Calu3 (cell line): ENCODE data around the gene UNC80. TPM values are rescaled to one million over a fixed set of nuclear protein-coding genes. Genes with fewer than 3 reads are reported as not detected.

Experiments used
- BruUV-seq: library from RNA; stranded (reverse); fragments of 400-500 nt; replicated peaks from 2 replicates; lab custom pipeline; 2021; lab: Mats Ljungman, UMichigan
- CTCF ChIA-PET: fragments of 300-600 bp; sonication (Branson Sonifier 250); formaldehyde crosslinking; loops from one replicate; lab custom pipeline; 2022; ENCODE audit warnings: antibody characterized with exemption; lab: Charles Lee
- DNase-seq: peaks from one replicate; pipeline ENCODE4 v3.0.0; 2022
- H3K27ac Mint-ChIP-seq: one replicate; pipeline ENCODE4 v1.8.0; 2022; ENCODE audit warnings: mixed read lengths; ENCODE audit not compliant: unreplicated experiment
- H3K27me3 Mint-ChIP-seq: one replicate; pipeline ENCODE4 v1.8.0; 2022; ENCODE audit warnings: mixed read lengths; ENCODE audit not compliant: unreplicated experiment
- H3K36me3 Mint-ChIP-seq: one replicate; pipeline ENCODE4 v1.8.0; 2022; ENCODE audit warnings: mild to moderate bottlenecking, moderate library complexity, mixed read lengths; ENCODE audit not compliant: insufficient read depth, unreplicated experiment
- H3K4me1 Mint-ChIP-seq: one replicate; pipeline ENCODE4 v1.8.0; 2022; ENCODE audit warnings: mild to moderate bottlenecking, low read depth, mixed read lengths; ENCODE audit not compliant: unreplicated experiment
- H3K4me3 Mint-ChIP-seq: one replicate; pipeline ENCODE4 v1.8.0; 2022; ENCODE audit warnings: mild to moderate bottlenecking, low read depth, moderate library complexity, mixed read lengths; ENCODE audit not compliant: unreplicated experiment
- H3K9me3 Mint-ChIP-seq: one replicate; pipeline ENCODE4 v1.8.0; 2022; ENCODE audit warnings: low read depth, mixed read lengths; ENCODE audit not compliant: unreplicated experiment
- CTCF ChIP-seq: fragments of 200-600 bp; IDR thresholded peaks from one replicate; pipeline ENCODE4 v1.8.0; 2022; ENCODE audit warnings: antibody characterized with exemption; ENCODE audit not compliant: unreplicated experiment
- intact Hi-C: fragments of 100-400 bp; cut with micrococcal nuclease; formaldehyde crosslinking; loops from one replicate; pipeline ENCODE4 v1.10.0; 2022; ENCODE audit not compliant: unreplicated experiment
- total RNA-seq: library from RNA; stranded (reverse); gene quantifications from 2 replicates; pipeline ENCODE4 v1.2.3, GENCODE V29; 2022

The UNC80 gene
- total RNA-seq, 1 experiment from 2014 or later: not detected

GRCh38 chr2:209901172-209901571 lies 129.5 kb downstream of the UNC80 start:
- no peaks in the 10 kb centered on the region for H3K27me3 Mint-ChIP-seq
- no peaks in the 10 kb centered on the region for H3K9me3 Mint-ChIP-seq
- intact Hi-C loops: no loop called here
- DNase-seq: no peak
- TF ChIP-seq CTCF: no peak
- H3K4me1 Mint-ChIP-seq: no peaks in the 10 kb centered on the region
- no peak overlapping the region for H3K27ac Mint-ChIP-seq
- no peak overlapping the region for H3K4me3 Mint-ChIP-seq
- BruUV-seq: no TSS peak
- no peaks in the 10 kb centered on the region for H3K36me3 Mint-ChIP-seq
- CTCF ChIA-PET: interaction anchor here (0.6 kb wide), 1 partner anchor 20 kb away, joined by 3 read pairs; no protein-coding TSS in a partner anchor

GRCh38 chr2:209905691-209906090 lies 134.1 kb downstream of the UNC80 start:
- no TSS peak for BruUV-seq
- Mint-ChIP-seq H3K36me3 (no peaks in the 10 kb centered on the region), H3K27ac (no peak overlapping the region), H3K4me1 (no peaks in the 10 kb centered on the region), H3K9me3 (no peaks in the 10 kb centered on the region), H3K4me3 (no peak overlapping the region), H3K27me3 (no peaks in the 10 kb centered on the region)
- CTCF ChIA-PET: interaction anchor here (0.6 kb wide), 1 partner anchor 24 kb away, joined by 3 read pairs; no protein-coding TSS in a partner anchor
- intact Hi-C loops: no loop called here
- DNase-seq: no peak
- TF ChIP-seq CTCF: no peak

- CTCF ChIA-PET: interaction anchor here (0.7 kb wide), 1 partner anchor 46 kb away, joined by 5 read pairs; no protein-coding TSS in a partner anchor
- Mint-ChIP-seq H3K27ac (no peak overlapping the region), H3K4me3 (no peak overlapping the region), H3K4me1 (no peaks in the 10 kb centered on the region), H3K9me3 (no peaks in the 10 kb centered on the region), H3K27me3 (no peaks in the 10 kb centered on the region), H3K36me3 (no peaks in the 10 kb centered on the region)
- TF ChIP-seq CTCF: no peak
- intact Hi-C loops: no loop called here
- no TSS peak for BruUV-seq
- DNase-seq: no peak
Observed at GRCh38 chr2:209907746-209908145, 136.1 kb downstream of the UNC80 start.

- CTCF ChIA-PET: no interaction called here
Observed at GRCh38 chr2:209908511-209908910, 136.9 kb downstream of the UNC80 start.

More at GRCh38 chr2:209908511-209908910, 136.9 kb downstream of the UNC80 start:
- intact Hi-C loops: no loop called here
- DNase-seq: no peak
- Mint-ChIP-seq H3K27me3 (no peaks in the 10 kb centered on the region), H3K36me3 (no peaks in the 10 kb centered on the region), H3K9me3 (no peaks in the 10 kb centered on the region), H3K27ac (no peak overlapping the region), H3K4me1 (no peaks in the 10 kb centered on the region), H3K4me3 (no peak overlapping the region)
- no TSS peak for BruUV-seq
- TF ChIP-seq CTCF: no peak
